Measurements from ENCODE around the gene ZNF774.
"Not testable (repeated sequence)": the region's sequence is repeated elsewhere in the genome, so short reads cannot be mapped to it uniquely, and the experiment has no call there.

The ZNF774 gene

GRCh38 chr15:90347431-90348065, 4.5 kb upstream of the ZNF774 start:
- DNase-seq, result not testable (repeated sequence)

DNA sequence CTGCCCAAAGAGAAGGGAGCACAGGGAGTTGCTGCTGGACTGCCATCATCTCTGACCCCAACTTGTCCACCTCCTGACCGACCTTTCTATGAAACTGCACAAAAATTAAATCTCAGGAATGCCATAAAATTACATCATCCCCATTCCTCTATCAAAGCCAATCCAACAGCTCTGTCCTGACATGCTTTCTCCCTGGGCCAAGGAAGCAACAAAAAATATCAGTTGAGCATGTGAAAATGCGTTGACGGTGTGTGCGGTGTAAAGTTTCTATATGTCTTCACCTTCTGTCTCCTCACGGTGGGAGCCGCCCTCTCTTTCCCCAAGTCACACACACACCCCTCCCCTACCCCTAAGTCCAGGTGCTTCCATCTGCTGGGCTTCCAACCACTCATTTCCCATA, 3.6 kb upstream of the ZNF774 start:
- DNase-seq, result no peak

DNA sequence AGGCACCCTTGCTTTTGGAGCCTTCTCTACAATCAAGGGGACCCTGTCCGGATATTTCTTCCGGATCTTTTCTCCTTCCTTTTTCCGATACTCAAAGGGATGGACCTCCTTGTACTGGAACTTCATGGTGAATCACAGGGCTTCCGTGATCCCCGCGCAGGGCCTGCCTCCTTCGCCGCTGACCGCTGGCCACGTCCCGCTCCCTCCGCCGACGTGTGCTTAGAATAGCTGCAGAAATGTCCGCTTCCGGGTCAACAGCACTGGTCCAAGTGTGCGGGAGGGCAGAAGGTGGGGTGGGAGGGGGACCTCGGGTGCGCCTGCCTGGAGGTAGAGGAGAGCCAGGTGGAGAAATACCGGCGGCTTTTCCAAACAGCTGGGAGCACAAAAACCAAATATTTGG, 3.0 kb upstream of the ZNF774 start:
- no peak for DNase-seq

DNA sequence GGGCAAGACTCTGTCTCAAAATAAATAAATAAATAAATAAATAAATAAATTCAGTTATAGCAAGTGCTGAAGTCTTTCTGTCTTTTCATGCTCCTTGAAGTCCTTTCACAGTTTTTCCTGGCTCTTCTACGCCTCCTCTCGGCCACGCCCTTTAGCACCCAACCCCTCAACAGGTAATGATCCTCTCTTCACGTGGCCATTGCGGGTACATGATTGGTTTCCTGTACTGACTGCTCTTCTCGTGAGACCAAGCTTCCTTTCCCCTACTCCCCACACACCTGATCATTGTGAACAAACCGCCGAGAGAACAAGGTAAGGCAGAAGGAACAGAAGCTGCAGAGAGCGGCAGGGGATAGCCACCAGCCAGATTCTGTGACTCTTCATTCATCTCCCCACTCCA, 2.3 kb upstream of the ZNF774 start:
- DNase-seq, result no peak

- no peak for DNase-seq
These were observed 491 bp upstream of the ZNF774 start for GRCh38 chr15:90351479-90352106.

DNA sequence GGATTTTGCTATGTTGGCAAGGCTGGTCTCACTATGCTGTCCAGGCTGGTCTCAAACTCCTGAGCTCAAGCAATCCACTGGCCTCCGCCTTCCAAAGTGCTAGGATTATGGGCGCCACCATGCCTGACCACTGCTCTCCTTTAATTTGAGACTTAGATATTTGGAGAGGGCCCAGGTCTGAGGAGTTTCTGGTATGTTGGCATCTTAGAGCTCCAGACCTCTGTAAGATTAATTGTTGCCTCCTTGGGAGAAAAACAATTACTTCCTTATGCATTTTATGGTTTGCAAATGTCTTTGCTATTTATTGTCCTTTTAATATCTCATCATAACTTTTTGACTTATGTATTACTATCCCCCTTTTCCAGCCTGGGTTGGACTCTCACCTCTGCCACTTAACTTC, 2.9 kb downstream of the ZNF774 start:
- DNase-seq, result no peak

GRCh38 chr15:90358124-90359033, 6.3 kb downstream of the ZNF774 start:
- DNase-seq, result no peak

DNA sequence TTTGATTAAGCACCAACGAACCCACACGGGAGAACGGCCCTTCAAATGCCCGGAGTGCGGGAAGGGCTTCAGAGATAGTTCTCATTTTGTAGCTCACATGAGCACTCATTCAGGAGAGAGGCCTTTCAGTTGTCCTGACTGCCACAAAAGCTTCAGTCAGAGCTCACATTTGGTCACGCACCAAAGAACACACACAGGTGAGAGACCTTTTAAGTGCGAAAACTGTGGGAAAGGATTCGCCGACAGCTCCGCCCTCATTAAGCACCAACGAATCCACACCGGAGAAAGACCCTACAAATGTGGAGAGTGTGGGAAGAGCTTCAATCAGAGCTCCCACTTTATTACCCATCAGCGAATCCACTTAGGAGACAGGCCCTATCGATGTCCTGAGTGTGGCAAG, 8.7 kb downstream of the ZNF774 start:
- no peak for DNase-seq

DNA sequence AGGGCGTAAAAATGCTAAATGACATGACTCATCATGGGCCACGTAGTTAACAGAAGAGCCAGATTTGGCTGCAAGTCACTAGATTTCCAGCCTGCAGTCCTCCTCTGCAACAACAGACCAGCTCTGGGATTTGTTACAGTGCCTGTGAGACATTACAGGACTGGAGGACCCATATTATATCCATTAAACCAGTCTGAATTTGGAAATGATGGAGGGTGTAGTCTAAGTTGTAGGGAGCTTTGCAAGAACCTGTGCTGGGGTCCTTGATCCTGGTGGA, 10.8 kb downstream of the ZNF774 start:
- no peak for DNase-seq

- DNase-seq, result no peak
These were observed 12.2 kb downstream of the ZNF774 start for GRCh38 chr15:90364251-90364650.

GRCh38 chr15:90365414-90366055, 13.5 kb downstream of the ZNF774 start:
- DNase-seq, result no peak

- peak; percentile 81 for DNase-seq
These were observed 15.5 kb downstream of the ZNF774 start for GRCh38 chr15:90367576-90367975.

- DNase-seq, result no peak
These were observed 23.0 kb downstream of the ZNF774 start for GRCh38 chr15:90375071-90375470.

GRCh38 chr15:90376789-90377188, 24.7 kb downstream of the ZNF774 start:
- DNase-seq, result no peak

GRCh38 chr15:90379263-90379662, 27.2 kb downstream of the ZNF774 start:
- no peak for DNase-seq

DNA sequence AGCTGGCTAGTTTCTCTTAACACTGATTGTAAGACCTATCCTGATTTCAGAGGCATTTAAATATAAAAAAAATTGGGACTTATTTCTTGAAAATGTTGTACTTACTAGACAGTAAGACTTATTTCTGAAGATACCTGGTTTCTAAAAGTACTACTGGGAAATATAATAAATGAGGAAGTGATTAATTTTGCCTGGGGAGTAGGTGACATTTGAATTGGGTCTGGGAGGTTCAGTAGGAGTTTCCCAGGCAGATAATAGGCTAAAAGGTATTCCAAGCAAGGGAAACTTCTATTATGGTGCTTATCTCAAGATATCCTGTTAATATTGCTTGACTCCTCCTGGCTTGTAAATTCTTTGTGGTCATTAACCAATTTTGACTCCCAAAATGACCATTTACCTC, 29.4 kb downstream of the ZNF774 start:
- DNase-seq, result no peak

GRCh38 chr15:90382320-90382719, 30.2 kb downstream of the ZNF774 start:
- no peak for DNase-seq

- DNase-seq, result no peak
These were observed 34.1 kb downstream of the ZNF774 start for GRCh38 chr15:90386221-90386620.

DNA sequence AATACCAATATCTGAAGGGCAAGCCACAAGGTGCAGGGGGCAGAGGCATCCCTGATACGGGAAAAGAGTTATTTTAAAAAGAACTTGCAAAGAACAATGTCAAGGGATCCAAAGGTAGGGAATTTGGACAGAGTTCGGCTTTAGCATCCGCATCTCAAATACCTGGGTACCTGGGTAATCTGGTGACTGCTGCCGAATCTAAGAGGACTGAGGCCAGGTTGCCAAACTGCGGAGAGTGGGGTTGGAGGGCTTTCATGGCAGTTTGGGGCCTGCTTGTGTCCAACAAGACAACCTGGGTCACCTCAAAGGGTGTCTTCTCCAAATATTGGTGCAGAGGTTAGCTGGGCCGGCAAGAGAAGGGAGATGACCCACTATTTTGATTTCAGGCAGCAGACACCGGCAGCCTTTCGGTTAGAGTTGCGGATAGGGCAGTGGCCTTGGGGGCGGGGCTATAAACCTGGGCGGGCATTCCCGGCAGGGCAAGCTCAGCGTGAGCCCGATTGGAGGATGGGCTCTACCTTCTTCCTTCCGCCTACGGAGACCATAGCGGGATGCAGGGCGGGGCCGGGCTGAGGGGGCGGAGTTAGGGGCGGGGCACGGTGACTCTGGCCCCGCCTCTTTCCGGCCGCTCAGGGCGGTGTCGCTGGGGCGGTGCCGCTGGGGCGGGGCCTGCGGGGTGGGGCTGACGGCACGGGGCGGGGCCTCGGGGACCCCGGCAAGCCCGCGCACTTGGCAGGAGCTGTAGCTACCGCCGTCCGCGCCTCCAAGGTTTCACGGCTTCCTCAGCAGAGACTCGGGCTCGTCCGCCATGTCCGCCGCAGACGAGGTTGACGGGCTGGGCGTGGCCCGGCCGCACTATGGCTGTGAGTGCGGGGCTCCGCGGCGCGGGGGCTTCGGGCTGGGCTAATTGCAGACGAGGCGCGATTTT, 35.7 kb downstream of the ZNF774 start, which contains the start of gene IQGAP1:
IQGAP1 (plus strand) TSS at position 709 of the 928 bp plus-strand sequence; CDS start at position 809, 100 bp downstream.
- peak; percentile 98 for DNase-seq

GRCh38 chr15:90388462-90389380, 36.6 kb downstream of the ZNF774 start:
- peak; percentile 61 for DNase-seq

DNA sequence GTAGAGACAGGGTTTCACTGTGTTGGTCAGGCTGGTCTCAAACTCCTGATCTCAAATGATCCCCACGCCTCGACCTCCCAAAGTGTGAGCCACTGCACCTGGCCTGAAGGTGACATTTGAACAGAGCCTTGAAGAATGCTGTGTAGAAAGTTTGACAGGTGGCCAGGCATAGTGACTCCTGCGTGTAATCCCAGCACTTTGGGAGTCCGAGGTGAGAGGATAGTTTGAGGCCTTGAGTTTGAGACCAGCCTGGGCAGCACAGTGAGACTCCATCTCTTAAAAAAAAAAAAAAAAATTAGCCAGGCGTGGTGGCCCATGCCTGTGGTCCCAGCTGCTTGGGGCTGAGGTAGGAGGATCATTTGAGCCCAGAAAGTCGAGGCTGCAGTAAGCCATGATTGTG, 37.4 kb downstream of the ZNF774 start:
- no peak for DNase-seq

All from NCI-H82 (cell line).